HG03571 (cell line): ENCODE measurements around the gene LPP.

Experiments
- ATAC-seq: cut with Tn5 transposase; IDR thresholded peaks from one replicate; pipeline ENCODE4 v1.9.1; 2021; ENCODE audit not compliant: unreplicated experiment

Gene LPP

GRCh38 chr3:188505911-188506310, 352.0 kb downstream of the LPP start:
- no peak for ATAC-seq

- no peak for ATAC-seq
Observed at GRCh38 chr3:188506446-188506845, 352.5 kb downstream of the LPP start.

GRCh38 chr3:188507244-188507720, 353.3 kb downstream of the LPP start:
- ATAC-seq, result no peak

GRCh38 chr3:188508454-188508853, 354.5 kb downstream of the LPP start:
- no peak for ATAC-seq

- ATAC-seq, result no peak
Observed at GRCh38 chr3:188509316-188509715, 355.4 kb downstream of the LPP start.

- no peak for ATAC-seq
Observed at GRCh38 chr3:188510366-188510765, 356.4 kb downstream of the LPP start.

GRCh38 chr3:188513662-188514328, 359.8 kb downstream of the LPP start:
- ATAC-seq, result no peak

- no peak for ATAC-seq
Observed at GRCh38 chr3:188516515-188516914, 362.6 kb downstream of the LPP start.

- no peak for ATAC-seq
Observed at GRCh38 chr3:188518416-188518815, 364.5 kb downstream of the LPP start.

- ATAC-seq, result no peak
Observed at GRCh38 chr3:188518835-188519452, 365.0 kb downstream of the LPP start.

GRCh38 chr3:188520466-188520865, 366.5 kb downstream of the LPP start:
- ATAC-seq, result no peak

GRCh38 chr3:188522115-188522514, 368.2 kb downstream of the LPP start:
- ATAC-seq, result no peak

- ATAC-seq, result no peak
Observed at GRCh38 chr3:188523291-188523690, 369.3 kb downstream of the LPP start.

- ATAC-seq, result no peak
Observed at GRCh38 chr3:188524052-188524451, 370.1 kb downstream of the LPP start.

GRCh38 chr3:188526057-188526456, 372.1 kb downstream of the LPP start:
- no peak for ATAC-seq

- ATAC-seq, result no peak
Observed at GRCh38 chr3:188527389-188527788, 373.4 kb downstream of the LPP start.

GRCh38 chr3:188528396-188528795, 374.4 kb downstream of the LPP start:
- ATAC-seq, result no peak

GRCh38 chr3:188529228-188529627, 375.3 kb downstream of the LPP start:
- no peak for ATAC-seq

- ATAC-seq, result no peak
Observed at GRCh38 chr3:188530226-188530625, 376.3 kb downstream of the LPP start.

- no peak for ATAC-seq
Observed at GRCh38 chr3:188531210-188531609, 377.3 kb downstream of the LPP start.

- ATAC-seq, result no peak
Observed at GRCh38 chr3:188533172-188533571, 379.2 kb downstream of the LPP start.

GRCh38 chr3:188533612-188534357, 379.8 kb downstream of the LPP start:
- ATAC-seq, result no peak
